Right ventricle myocardium superior (tissue), 1 donor: Measurements from ENCODE around the gene ABRACL. TPM values are rescaled to one million over a fixed set of nuclear protein-coding genes. Genes with fewer than 3 reads are reported as not detected.
A peak's percentile ranks its signal among the peaks of the same experiment; 100 is the strongest.
"Not testable (repeated sequence)": the region's sequence is repeated elsewhere in the genome, so short reads cannot be mapped to it uniquely, and the experiment has no call there.

Experiments used
- ATAC-seq: fragments of 200-7000 bp; cut with Tn5 transposase; one replicate; pipeline ENCODE4 v1.9.1; 2020; ENCODE audit warnings: mild to moderate bottlenecking; ENCODE audit not compliant: poor library complexity
- DNase-seq: peaks from one replicate; pipeline ENCODE4 v3.0.0-alpha.2; 2020
- intact Hi-C: fragments of 100-400 bp; cut with DNase I; formaldehyde crosslinking; loops from one replicate; pipeline ENCODE4 v1.11.2; 2022
- total RNA-seq: library from RNA; stranded (reverse); fragmentation: NEBNext Ultra II Directional; extraction: Animal tissue kit (Norgen Biotek cat#: 25700); gene quantifications from one replicate; pipeline ENCODE4 v1.2.1, GENCODE V29; 2021
- donor health status: DM: no; HTN: yes; CAD: no; lungs with severe emphysema.

Gene ABRACL
- total RNA-seq, 1 donor from 2014 or later, result 6.6 TPM

DNA sequence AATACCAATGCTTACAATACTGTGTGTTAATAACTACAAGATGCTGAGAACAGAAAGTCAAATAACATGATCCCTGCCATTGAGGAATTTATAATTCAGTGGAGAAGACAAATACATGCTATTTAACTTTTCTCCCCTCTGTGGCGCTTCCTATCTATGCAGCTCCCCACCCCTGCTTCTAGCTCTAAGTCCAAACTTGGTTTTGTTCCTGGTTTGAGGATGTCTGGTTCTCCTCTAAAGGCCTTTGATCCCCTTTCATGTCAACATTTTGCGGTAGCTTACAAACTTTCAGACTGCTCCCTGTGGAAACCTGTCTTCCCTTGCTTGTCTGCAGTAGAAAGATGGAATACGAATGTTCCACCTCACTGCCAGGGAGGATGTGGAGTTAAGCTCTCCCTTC, 22.1 kb upstream of the ABRACL start:
- intact Hi-C loops, result no loop called here
- no peak for ATAC-seq
- DNase-seq, result no peak

DNA sequence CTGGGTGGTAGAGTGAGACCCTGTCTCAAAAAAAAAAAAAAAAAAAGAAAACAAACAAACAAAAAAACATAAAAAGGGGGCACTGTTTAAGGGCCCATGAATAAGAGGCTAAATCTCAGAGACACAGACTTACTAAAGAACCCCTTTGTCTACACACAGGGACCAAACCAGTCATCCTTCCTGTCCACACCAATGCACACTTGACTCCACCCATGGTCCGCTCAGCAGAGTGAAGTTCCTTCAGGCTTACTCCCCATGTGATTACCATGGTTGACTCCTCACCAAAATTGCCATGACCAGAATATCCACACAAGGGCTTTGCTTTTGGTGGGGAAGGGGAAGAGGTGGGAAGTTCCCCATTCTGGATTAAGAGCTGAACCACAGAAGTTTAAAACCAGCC, 21.1 kb upstream of the ABRACL start:
- DNase-seq (no peak), ATAC-seq (no peak)
- intact Hi-C loops, result no loop called here

DNA sequence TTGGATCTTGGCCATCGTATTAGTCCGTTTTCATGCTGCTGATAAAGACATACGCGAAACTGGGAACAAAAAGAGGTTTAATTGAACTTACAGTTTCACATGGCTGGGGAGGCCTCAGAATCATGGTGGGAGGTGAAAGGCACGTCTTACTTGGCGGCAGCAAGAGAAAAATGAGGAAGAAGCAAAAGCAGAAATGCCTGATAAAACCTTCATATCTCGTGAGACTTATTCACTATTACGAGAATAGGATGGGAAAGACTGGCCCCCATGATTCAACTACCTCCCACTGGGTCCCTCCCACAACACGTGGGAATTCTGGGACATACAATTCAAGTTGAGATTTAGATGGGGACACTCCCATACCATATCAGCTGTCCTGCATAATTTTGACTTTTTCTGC, 20.4 kb upstream of the ABRACL start:
- ATAC-seq, result no peak
- no peak for DNase-seq
- intact Hi-C loops, result no loop called here

DNA sequence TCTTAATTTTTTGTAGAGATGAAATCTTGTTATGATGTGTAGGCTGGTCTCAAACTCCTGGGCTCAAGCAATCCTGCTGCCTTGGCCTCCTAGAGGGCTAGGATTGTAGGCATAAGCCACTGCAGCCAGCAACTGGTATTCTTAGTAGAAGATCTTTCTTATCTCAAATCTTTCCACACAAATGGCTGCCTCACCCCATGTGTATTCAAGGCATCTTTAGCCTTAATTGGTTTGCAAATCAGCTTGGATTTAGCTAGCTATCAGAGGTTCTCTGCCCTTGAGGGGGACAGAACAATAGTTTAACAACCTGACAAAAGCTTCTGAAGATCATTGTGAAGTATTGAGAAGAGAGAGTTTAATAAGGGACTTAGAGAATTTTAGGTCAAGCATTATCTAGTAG, 17.9 kb upstream of the ABRACL start:
- no peak for ATAC-seq
- no peak for DNase-seq
- intact Hi-C loops, result no loop called here

DNA sequence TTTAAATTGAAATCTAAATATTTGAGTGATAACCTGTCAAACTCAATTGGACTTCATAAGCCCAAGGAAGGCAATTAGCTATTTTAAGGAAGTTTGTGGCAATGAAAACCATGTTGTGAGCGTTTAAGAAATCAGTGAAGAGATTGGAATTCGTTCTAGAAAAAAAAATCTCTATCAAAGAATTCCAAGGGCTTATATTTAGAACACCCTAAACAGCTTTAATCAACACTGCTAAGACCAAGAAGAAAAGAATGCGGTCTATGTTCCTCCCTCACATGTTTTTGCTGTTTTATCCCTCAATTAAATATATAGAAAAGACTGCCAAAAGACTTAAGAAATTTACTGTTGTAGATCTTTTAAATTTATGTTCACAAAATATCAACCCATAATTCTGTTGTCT, 16.6 kb upstream of the ABRACL start:
- ATAC-seq (no peak), DNase-seq (no peak)
- intact Hi-C loops, result no loop called here

DNA sequence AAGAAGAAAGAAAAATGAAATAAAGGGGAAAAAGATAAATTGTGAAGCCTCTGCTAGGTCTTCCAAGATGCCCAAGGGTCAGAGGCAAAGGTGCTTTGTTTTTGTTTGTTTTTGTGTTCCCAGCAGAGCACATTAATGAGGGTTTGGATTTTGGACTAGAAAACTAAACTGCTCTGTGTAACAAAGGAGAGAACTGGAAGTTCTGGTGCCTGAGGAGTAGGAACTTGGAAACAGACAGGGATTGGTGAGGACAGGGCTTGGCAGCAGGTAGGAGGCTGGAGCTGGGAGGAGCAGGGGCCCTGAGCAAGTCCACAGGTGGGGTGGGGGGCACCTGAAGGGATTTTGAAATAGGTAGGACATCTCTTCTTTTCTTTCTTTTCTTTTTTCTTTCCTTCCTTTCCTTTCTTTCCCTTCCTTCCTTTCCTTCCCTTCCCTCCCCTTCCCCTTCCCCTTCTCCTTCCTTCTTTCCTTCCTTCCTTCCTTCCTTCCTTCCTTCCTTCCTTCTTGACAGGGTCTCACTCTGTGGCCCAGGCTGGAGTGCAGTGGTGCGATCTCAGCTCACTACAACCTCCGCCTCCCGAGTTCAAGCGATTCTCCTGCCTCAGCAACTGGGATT, 15.3 kb upstream of the ABRACL start:
- intact Hi-C loops, result no loop called here
- no peak for ATAC-seq
- DNase-seq, result no peak

DNA sequence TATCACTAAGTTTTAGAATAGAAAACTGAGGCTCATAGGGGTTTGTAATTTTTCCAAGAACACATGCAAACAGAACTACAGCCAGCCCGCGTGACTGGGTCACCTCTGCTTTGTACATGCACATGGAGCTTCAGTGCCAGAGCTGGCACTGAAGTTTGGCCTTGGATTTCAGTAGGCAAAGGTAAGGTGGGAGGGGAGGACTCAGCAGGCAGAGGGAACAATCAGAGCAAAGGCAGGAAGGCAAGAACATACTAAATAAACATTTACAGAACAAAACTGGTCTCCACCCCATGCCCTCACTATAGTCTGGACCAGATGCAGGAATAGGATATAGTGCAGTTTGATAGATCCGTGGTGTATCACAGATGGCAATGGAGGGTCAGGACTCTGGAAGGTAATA, 13.6 kb upstream of the ABRACL start:
- intact Hi-C loops, result no loop called here
- ATAC-seq (peak; percentile 75), DNase-seq (peak; percentile 54)

DNA sequence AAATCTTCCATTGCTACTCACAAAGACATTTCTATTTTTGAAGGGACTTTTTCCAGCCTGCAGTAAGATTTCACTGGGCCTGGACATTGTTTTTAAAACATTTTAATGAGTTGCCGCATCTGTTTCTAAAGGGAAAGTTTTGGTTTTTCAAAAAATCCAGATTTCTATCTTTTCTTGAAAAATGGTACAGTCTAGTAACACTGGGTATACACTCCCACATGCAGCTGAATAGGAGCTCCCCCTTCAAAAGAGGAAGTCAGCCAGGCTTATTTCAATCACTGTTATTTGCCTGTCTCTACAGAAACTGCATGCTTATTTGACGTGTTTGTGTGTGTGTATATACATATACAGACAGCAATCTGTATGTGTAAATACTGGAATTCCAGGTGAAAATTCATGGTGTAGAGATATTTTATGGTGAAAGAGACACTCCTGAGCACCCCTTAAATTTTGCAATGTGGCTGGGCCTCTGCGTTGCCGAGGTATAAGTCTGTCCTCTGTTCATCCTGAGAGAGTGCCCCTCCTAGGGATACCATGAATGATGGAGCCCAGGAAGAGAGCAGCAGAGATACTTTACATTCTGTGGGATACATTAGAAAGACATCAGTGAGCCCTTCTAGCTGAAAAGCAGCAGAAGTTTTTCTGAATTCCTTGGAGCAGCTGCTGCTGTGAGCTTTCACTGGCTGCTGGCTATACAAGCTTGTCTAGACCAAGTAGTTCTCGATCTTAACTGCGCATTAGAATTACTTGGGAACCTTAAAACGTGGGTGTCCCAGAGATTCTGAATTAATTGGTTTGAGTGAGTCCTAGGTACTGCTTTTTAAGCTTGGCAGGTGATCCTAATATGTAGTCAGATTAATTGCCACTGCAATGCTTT, 12.0 kb upstream of the ABRACL start:
- DNase-seq (no peak), ATAC-seq (peak; percentile 43)
- intact Hi-C loops, result no loop called here

DNA sequence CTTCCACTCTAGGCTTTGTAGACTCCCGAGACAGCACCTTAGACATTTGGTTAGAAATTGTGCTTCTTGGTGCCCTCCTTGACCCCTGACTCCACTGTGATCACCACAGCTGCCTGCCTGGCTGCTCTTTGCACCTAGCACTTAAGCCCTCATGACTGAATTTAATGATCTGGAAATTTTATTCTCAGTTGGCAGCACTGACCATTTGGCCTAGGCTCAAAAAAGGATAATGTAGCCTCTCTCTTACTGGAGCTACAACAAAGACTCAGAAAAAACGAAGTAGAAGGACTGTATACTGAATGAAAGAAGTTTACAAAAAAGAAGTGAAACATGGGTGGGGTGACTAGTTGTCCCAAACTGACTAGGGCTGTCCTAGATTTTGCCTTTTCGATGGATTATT, 11.3 kb upstream of the ABRACL start:
- intact Hi-C loops, result no loop called here
- DNase-seq, result no peak
- peak; percentile 54 for ATAC-seq

DNA sequence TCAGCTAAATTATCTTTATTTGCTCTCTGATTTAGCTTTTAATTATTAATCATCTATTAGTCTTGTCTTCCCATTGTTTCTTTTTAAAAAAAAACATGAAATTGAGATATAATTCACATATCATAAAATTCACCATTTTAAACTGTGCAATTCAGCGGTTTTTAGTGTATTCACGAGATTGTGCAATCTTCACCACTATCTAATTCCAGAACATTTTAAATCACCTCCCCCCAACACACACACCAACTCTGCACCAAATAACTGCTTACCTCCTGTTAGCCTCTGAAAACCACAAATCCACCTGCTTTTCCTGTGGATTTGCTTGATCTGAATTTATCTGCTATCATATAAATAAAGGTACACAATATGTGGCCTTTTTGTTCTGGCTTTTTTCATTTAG, 8.8 kb upstream of the ABRACL start:
- DNase-seq (no peak), ATAC-seq (no peak)
- intact Hi-C loops, result no loop called here

DNA sequence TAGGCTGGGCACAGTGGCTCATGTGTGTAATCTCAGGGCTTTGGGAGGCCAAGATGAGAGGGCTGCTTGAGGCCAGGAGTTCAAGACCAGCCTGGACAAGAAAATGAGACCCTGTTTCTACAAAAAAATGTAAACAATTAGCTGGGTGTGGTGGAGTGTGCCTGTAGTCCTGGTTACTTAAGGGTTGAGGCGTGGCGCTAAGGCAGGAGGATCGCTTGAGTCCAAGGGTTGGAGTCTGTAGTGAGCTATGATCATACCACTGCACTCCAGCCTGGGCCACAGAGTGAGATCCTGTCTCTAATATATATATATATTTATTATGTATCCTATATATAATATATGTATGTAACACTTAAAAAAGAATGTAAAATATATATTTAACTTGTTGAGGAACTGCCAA, 7.9 kb upstream of the ABRACL start:
- no peak for DNase-seq
- intact Hi-C loops, result no loop called here
- ATAC-seq, result no peak

DNA sequence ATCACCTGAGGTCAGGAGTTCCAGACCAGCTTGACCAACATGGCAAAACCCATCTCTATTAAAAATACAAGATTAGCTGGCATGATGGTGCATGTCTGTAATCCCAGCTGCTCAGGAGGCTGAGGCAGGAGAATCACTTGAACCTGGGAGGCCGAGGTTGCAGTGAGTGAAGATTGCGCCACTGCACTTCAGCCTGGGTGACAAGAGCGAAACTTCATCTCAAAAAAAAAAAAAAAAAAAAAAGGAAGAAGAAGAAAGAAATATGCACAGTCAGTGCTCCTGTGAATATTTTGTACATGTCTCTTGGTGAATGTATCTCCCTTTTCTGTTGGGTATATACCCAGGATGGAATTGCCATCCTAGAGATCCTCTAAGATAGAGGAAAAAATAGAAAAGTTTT, 3.1 kb upstream of the ABRACL start:
- DNase-seq, ATAC-seq, intact Hi-C loops: not testable (repeated sequence)

DNA sequence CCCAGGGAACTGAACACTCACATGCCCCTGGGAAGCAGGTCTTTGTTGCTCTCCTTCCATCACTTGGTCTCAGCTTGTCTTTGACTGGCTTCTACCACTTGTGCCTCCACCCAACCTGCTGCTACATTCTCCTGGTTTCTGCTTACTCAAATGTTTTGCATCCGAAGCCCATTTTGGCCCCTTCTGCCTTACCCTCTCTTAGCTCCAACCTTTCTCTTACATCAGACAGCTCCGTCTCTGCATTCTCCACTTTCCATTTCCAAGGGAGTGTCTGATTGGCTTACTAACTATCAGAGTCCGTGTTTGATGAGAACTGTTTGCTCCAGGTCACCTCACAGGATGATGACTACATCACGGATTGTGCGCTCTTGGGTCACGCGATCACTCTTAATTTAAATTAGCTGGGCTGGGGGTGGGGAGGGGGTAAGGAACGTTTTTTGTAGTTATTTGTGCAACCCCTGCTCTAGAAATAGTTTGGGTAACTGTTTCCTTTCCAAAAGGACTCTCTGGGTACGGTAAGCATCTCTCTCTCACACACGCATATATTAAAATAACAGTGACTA, 844 bp upstream of the ABRACL start:
- intact Hi-C loops, result no loop called here
- DNase-seq, result no peak
- no peak for ATAC-seq

DNA sequence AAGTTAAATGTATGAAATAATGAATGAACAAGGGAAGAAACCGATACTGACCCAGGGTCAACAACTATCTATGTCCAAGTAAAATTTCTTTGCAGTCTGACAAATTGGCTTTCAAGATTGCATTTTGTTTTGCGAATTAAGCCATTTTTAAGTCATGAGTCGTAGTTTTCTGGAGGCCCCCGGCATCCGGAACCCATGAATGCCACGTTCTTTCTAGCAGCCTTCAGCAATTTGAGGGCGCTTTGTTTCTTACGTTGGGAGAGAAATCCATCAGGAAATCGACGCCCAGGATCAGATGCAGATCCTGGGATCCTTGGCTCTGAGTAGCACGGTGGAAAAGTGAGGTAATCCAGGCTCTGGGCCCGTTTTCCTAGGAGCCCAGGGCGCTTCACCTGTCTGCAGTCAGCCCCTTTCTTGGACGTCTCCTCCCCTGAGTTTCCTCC, 309 bp upstream of the ABRACL start:
- intact Hi-C loops, result no loop called here
- no peak for DNase-seq
- ATAC-seq, result no peak

DNA sequence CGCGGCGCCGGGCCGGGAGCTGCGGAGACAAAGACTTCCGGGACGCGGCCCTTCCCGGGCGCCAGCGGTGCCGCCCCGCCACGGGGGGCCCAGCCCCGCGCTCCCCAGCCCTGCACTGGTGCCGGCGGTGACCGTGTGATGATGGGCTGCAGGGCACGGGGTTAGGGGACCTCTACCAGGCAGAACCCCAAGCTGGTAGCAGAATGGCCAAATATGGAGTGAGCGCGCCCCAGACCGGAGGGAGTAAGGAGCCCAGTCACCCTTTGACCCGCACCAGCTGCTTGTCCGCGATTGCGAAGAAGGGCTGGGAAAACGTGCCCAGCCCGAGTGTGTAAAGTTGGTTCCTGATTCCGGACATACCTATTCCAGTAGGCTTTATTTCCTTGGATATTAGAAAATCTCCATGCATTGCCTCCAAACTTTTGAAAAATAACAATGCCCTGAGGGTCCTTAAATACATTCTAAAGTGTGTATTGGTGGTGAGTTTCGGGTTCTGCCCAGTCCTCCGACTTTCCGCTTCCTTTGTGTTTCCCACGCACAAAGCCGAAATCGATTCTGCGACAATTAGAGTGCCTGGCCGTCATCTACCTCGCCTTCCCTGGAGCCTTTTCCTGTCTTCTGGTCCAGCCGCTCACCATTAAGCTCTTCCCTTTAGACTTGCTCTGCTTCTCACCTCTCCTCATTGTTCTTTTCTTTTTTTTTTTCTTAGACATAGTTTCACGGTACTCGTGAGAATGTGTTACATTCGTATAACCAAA, 1.1 kb downstream of the ABRACL start:
- intact Hi-C loops, result no loop called here
- ATAC-seq (peak; percentile 80), DNase-seq (peak; percentile 82)

DNA sequence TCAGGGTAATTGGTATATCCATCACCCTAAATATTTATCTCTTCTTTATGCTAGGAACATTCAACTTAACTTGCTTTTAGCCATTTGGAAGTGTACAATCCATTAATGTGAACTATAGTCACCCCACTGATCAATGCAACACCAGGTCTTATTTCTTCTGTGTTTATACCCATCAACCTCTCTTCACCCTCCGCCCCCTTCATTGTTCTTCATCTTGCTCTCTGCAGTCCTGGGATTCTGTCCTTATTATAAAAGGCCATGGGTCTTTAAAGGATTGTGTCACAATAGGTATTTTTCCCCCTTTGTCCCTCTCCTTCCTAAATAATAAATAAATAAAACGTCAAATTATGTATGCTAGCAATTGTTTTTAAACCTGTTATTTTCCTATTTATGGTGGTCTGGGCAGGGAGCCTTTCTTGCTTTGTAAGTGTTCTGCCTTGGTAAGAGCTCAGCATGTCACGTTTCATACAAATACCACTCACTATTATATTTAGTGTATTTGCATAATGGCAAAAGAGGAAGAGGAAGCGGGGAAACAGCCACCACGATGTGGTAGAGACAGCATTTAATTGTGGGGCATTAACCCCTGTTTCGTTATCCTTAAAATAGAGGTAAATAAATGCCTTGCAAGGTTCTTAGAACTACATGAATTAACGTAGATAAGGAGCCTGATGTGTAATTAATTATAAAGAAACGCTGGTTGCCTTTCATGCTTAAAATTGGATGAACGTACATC, 1.9 kb downstream of the ABRACL start:
- no peak for ATAC-seq
- intact Hi-C loops, result no loop called here
- DNase-seq, result no peak

DNA sequence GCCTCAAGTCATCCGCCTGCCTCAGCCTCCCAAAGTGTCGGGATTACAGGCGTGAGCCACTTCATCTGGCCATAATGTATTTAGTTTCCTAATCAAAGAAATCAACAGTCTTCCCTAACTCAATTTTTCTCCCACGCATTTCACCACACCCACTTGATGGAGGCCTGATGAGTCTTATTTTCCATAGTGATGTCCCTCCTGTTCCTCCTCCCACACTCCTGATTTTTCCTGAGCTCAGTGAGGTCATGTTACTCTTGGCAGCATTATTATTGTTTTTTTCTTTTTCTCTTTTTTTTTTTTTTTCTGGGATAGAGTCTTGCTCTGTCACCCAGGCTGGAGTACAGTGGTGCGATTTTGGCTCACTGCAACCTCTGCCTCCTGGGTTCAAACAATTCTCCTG, 8.9 kb downstream of the ABRACL start:
- ATAC-seq, result peak; percentile 22
- no peak for DNase-seq
- intact Hi-C loops, result no loop called here

DNA sequence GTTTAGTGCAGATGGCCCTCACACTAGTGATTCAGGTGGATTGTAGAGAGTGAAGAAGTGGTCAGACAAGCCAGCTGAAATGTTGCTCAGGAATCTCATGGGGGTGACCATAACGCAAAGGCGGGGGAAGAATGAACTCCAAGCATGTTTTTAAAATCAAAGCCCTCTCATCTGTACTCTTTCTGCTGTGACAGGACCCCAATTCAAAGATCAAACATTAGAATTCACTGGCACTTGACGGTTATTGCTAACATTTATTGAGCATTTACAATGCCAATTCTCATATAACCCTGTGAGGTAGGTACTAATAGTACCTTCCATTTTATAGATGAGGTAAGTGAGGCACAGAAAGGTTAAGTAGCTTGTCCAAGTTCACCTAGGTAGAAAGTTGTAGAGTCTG, 15.7 kb downstream of the ABRACL start:
- no peak for DNase-seq
- no peak for ATAC-seq
- intact Hi-C loops, result no loop called here

DNA sequence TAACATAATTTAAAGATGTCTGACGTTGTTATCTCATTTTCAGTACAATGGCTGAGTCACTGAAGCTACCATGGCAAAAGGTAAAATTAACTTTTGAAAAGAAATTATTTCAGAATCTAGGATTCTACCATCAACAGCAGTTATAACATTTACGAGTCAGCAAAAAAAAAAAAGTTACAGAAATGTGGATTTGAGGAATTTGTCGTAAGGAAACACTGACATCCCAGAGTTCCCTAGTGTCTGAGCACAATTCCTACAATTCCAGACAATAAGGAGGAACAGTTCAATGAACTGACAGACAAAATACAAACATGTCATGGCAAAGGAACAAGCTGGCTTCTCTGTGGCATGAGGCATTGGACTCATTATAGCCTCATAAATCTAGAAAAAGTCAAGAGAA, 19.1 kb downstream of the ABRACL start:
- intact Hi-C loops, result no loop called here
- DNase-seq (no peak), ATAC-seq (no peak)
